Measurements from ENCODE around the gene COMP.

COMP gene

GRCh38 chr19:18759304-18759994 is 31.7 kb downstream of the COMP start:
- TF ChIP-seq, protein P1, sequence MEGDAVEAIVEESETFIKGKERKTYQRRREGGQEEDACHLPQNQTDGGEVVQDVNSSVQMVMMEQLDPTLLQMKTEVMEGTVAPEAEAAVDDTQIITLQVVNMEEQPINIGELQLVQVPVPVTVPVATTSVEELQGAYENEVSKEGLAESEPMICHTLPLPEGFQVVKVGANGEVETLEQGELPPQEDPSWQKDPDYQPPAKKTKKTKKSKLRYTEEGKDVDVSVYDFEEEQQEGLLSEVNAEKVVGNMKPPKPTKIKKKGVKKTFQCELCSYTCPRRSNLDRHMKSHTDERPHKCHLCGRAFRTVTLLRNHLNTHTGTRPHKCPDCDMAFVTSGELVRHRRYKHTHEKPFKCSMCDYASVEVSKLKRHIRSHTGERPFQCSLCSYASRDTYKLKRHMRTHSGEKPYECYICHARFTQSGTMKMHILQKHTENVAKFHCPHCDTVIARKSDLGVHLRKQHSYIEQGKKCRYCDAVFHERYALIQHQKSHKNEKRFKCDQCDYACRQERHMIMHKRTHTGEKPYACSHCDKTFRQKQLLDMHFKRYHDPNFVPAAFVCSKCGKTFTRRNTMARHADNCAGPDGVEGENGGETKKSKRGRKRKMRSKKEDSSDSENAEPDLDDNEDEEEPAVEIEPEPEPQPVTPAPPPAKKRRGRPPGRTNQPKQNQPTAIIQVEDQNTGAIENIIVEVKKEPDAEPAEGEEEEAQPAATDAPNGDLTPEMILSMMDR (IDR thresholded peaks at IDR 0.05), result no peak
- no peak for TF ChIP-seq ZFX (IDR thresholded peaks at IDR 0.05; ENCODE audit: borderline replicate concordance)
- no peak overlapping the region for H3K27ac ChIP-seq

DNA sequence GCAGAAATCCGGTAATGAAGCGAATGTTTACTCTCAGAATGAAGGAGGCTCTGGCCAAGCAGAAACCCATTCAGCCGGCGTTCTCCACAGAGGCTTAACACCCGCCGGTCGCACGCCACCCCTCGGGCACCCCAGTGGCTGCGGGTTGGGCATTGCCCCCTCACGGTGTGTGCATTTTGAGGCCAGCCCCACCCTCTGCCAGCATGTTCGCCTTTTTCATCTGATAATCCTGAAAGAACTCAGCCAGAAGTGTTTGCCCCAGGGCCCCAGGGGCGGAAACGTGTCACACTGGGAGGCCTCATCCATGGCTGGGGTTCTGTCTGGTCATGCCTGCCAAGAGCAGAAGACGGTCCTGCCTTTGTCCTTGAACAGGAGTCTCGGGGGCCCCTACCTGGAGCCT is 34.2 kb downstream of the COMP start:
- H3K27ac ChIP-seq, result no peak overlapping the region

DNA sequence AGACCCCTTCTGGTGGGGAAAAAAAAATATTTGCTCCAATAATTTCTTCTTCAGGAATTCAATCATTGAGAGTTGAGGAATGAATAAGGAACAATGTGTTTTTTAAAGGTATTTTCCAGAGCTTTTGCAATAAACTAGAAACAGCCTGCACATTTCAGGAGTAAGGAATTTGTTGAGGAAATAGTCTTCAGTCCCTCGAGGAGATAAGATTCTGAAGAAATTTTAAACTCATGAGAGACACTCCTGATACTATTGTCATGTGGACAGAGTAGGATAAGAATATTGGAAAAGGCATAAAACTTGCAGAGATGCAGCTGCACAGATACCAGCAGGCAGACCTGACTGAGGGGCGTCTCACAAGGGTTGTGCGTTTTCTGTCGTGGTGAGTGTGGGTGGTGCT is 36.6 kb downstream of the COMP start:
- TF ChIP-seq, protein P1 (IDR thresholded peaks at IDR 0.05), result no peak
- no peak for TF ChIP-seq ZFX (IDR thresholded peaks at IDR 0.05; ENCODE audit: borderline replicate concordance)
- H3K27ac ChIP-seq, result no peak overlapping the region

More for the DNA sequence above, 34.2 kb downstream of the COMP start:
- TF ChIP-seq, protein P1 (IDR thresholded peaks at IDR 0.05), result no peak
- TF ChIP-seq ZFX (IDR thresholded peaks at IDR 0.05; ENCODE audit: borderline replicate concordance), result no peak

DNA sequence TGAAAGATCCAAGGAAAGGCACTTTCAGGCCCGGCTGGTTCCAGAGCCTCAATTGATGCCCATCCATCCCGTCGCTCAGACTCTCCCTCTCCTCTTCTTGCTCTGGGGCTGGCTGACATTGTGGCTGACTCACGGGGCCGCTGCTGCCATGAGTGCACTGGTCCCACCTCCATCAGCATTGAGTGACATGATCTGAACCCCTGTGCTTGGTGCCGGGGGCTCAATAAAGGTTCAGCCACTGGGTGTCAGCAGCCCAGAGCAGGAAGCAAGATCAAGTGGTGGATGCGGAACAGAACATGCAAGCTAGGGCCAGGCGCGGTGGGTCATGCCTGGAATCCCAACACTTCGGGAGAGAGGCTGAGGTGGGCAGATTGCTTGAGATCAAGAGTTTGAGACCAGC is 39.5 kb downstream of the COMP start:
- TF ChIP-seq, protein P1 (IDR thresholded peaks at IDR 0.05), result no peak
- TF ChIP-seq ZFX (IDR thresholded peaks at IDR 0.05; ENCODE audit: borderline replicate concordance), result no peak
- no peak overlapping the region for H3K27ac ChIP-seq

- TF ChIP-seq ZFX (IDR thresholded peaks at IDR 0.05; ENCODE audit: borderline replicate concordance), result no peak
- TF ChIP-seq, protein P1 (IDR thresholded peaks at IDR 0.05), result no peak
- no peak overlapping the region for H3K27ac ChIP-seq
Measured at GRCh38 chr19:18750295-18750970, 40.7 kb downstream of the COMP start.

DNA sequence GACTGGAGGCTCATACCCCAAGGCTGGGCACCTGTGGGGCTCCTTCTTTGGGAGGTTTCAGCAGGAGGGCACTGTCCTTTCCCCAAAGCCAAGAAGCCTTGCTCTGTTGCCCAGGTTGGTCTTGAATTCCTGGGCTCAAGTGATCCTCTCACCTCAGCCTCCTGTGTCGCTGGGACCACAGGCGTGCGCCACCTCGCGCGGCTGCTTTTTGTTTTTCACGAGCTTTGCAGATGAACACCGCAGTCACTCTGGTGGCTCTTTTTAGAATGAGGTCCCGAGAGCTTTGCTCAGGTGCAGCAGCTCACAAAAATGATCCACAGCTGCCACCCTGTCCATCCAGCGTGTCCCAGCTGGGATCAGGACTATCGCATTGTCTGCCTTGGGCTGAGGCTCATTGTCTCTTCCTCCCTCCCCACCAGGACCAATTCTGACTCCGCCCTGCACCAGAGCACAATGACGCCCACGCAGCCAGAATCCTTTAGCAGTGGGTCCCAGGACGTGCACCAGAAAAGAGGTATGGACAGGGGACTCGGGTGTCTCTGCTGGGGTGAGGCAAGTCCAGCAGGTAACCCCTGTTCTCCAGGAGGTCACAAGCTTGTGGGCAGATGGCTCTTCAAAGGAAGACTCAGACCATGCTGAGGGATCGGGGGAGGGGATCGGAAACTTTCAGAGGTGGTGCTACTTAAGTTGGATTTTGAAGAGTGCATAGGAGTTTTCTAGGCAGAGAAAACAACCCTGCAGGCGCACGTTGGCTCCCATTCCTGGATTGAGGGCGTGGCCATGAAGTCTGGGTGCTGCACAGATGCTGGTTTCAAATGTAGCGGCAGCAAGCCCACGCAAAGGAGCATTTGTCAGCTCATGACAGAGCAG is 41.5 kb downstream of the COMP start:
- TF ChIP-seq ZFX (IDR thresholded peaks at IDR 0.05; ENCODE audit: borderline replicate concordance), result no peak
- TF ChIP-seq, protein P1 (IDR thresholded peaks at IDR 0.05), result no peak
- H3K27ac ChIP-seq, result no peak overlapping the region

All from 22Rv1 (cell line).